MG63 (cell line): Measurements from ENCODE around the gene RBMX. TPM values are rescaled to one million over a fixed set of nuclear protein-coding genes. Genes with fewer than 3 reads are reported as not detected.

Experiments
- DNase-seq: peaks from one replicate; pipeline ENCODE4 v3.0.0-alpha.2; 2020
- H3K27me3 ChIP-seq: fragments of 250-450 bp; sonication (Bioruptor Pico); 2 replicates; pipeline ENCODE4 v1.5.1; 2020; ENCODE audit warnings: mild to moderate bottlenecking, moderate library complexity
- H3K36me3 ChIP-seq: fragments of 250-450 bp; sonication (Bioruptor Pico); 2 replicates; pipeline ENCODE4 v1.5.1; 2020; ENCODE audit warnings: mild to moderate bottlenecking, moderate library complexity
- H3K4me3 ChIP-seq: fragments of 250-450 bp; sonication (Bioruptor Pico); 2 replicates; pipeline ENCODE4 v1.5.1; 2020; ENCODE audit warnings: mild to moderate bottlenecking, moderate library complexity
- H3K9me3 ChIP-seq: fragments of 250-450 bp; sonication (Bioruptor Pico); 2 replicates; pipeline ENCODE4 v1.5.1; 2020; ENCODE audit warnings: mild to moderate bottlenecking, moderate library complexity
- total RNA-seq: library from RNA; depleted of rRNA; stranded (reverse); fragments of >200 nt; shearing (Covaris generic); gene quantifications from 2 replicates; pipeline ENCODE4 v1.2.3, GENCODE V29; 2014; ENCODE audit warnings: low replicate concordance

RBMX gene
- total RNA-seq, 1 experiment from 2014 or later = 335 TPM

- H3K4me3 ChIP-seq = no peak overlapping the region
- no peaks in the 10 kb centered on the region for H3K27me3 ChIP-seq
- peaks cover 24% of the 10 kb centered on the region for H3K36me3 ChIP-seq
- H3K9me3 ChIP-seq = no peaks in the 10 kb centered on the region
- DNase-seq = no peak
Measured at GRCh38 chrX:136862546-136862945, 18.0 kb downstream of the RBMX start.

GRCh38 chrX:136861877-136862276, 18.6 kb downstream of the RBMX start:
- no peaks in the 10 kb centered on the region for H3K27me3 ChIP-seq
- peaks cover 22% of the 10 kb centered on the region for H3K36me3 ChIP-seq
- no peak for DNase-seq
- H3K4me3 ChIP-seq = no peak overlapping the region
- no peaks in the 10 kb centered on the region for H3K9me3 ChIP-seq

GRCh38 chrX:136858007-136858756, 22.3 kb downstream of the RBMX start:
- DNase-seq = no peak
- H3K9me3 ChIP-seq = no peaks in the 10 kb centered on the region
- no peak overlapping the region for H3K4me3 ChIP-seq
- peaks cover 24% of the 10 kb centered on the region for H3K36me3 ChIP-seq
- no peaks in the 10 kb centered on the region for H3K27me3 ChIP-seq

GRCh38 chrX:136856551-136856950, 24.0 kb downstream of the RBMX start:
- H3K27me3 ChIP-seq = no peaks in the 10 kb centered on the region
- no peak overlapping the region for H3K4me3 ChIP-seq
- H3K36me3 ChIP-seq = peaks cover 15% of the 10 kb centered on the region
- H3K9me3 ChIP-seq = no peaks in the 10 kb centered on the region
- no peak for DNase-seq

- H3K36me3 ChIP-seq = peaks cover 13% of the 10 kb centered on the region
- H3K9me3 ChIP-seq = no peaks in the 10 kb centered on the region
- no peaks in the 10 kb centered on the region for H3K27me3 ChIP-seq
- H3K4me3 ChIP-seq = no peak overlapping the region
- no peak for DNase-seq
Measured at GRCh38 chrX:136856050-136856449, 24.5 kb downstream of the RBMX start.

GRCh38 chrX:136851526-136851925, 29.0 kb downstream of the RBMX start:
- Histone ChIP-seq H3K27me3 (no peaks in the 10 kb centered on the region), H3K4me3 (no peak overlapping the region), H3K36me3 (peaks cover 12% of the 10 kb centered on the region), H3K9me3 (no peaks in the 10 kb centered on the region)
- no peak for DNase-seq

GRCh38 chrX:136850441-136851175, 29.9 kb downstream of the RBMX start:
- no peaks in the 10 kb centered on the region for H3K9me3 ChIP-seq
- no peaks in the 10 kb centered on the region for H3K27me3 ChIP-seq
- no peak for DNase-seq
- H3K36me3 ChIP-seq = peaks cover 15% of the 10 kb centered on the region
- no peak overlapping the region for H3K4me3 ChIP-seq

- no peak for DNase-seq
- Histone ChIP-seq H3K36me3 (peaks cover 23% of the 10 kb centered on the region), H3K9me3 (no peaks in the 10 kb centered on the region), H3K4me3 (no peak overlapping the region), H3K27me3 (no peaks in the 10 kb centered on the region)
Measured at GRCh38 chrX:136849395-136849794, 31.1 kb downstream of the RBMX start.

- peaks cover 23% of the 10 kb centered on the region for H3K36me3 ChIP-seq
- no peaks in the 10 kb centered on the region for H3K27me3 ChIP-seq
- H3K9me3 ChIP-seq = no peaks in the 10 kb centered on the region
- H3K4me3 ChIP-seq = no peak overlapping the region
- DNase-seq = no peak
Measured at GRCh38 chrX:136847874-136848273, 32.7 kb downstream of the RBMX start.

GRCh38 chrX:136839196-136839595, 41.3 kb downstream of the RBMX start:
- Histone ChIP-seq H3K27me3 (no peaks in the 10 kb centered on the region), H3K4me3 (no peak overlapping the region), H3K36me3 (no peaks in the 10 kb centered on the region), H3K9me3 (no peaks in the 10 kb centered on the region)
- no peak for DNase-seq

GRCh38 chrX:136835761-136836160, 44.8 kb downstream of the RBMX start:
- no peak overlapping the region for H3K4me3 ChIP-seq
- H3K36me3 ChIP-seq = no peaks in the 10 kb centered on the region
- DNase-seq = no peak

GRCh38 chrX:136829413-136829812, 51.1 kb downstream of the RBMX start:
- DNase-seq = no peak
- no peaks in the 10 kb centered on the region for H3K27me3 ChIP-seq
- no peaks in the 10 kb centered on the region for H3K36me3 ChIP-seq

More at GRCh38 chrX:136835761-136836160, 44.8 kb downstream of the RBMX start:
- Histone ChIP-seq H3K27me3 (no peaks in the 10 kb centered on the region), H3K9me3 (no peaks in the 10 kb centered on the region)

GRCh38 chrX:136828830-136829229, 51.7 kb downstream of the RBMX start:
- H3K36me3 ChIP-seq = no peaks in the 10 kb centered on the region
- DNase-seq = no peak
- H3K9me3 ChIP-seq = no peaks in the 10 kb centered on the region
- H3K27me3 ChIP-seq = no peaks in the 10 kb centered on the region
- no peak overlapping the region for H3K4me3 ChIP-seq

More at GRCh38 chrX:136829413-136829812, 51.1 kb downstream of the RBMX start:
- no peak overlapping the region for H3K4me3 ChIP-seq
- no peaks in the 10 kb centered on the region for H3K9me3 ChIP-seq

- no peak overlapping the region for H3K4me3 ChIP-seq
Measured at GRCh38 chrX:136827026-136827425, 53.5 kb downstream of the RBMX start.

GRCh38 chrX:136825771-136826170, 54.8 kb downstream of the RBMX start:
- Histone ChIP-seq H3K36me3 (no peaks in the 10 kb centered on the region), H3K9me3 (no peaks in the 10 kb centered on the region), H3K4me3 (no peak overlapping the region), H3K27me3 (no peaks in the 10 kb centered on the region)
- DNase-seq = no peak

More at GRCh38 chrX:136827026-136827425, 53.5 kb downstream of the RBMX start:
- Histone ChIP-seq H3K36me3 (no peaks in the 10 kb centered on the region), H3K9me3 (no peaks in the 10 kb centered on the region), H3K27me3 (no peaks in the 10 kb centered on the region)
- no peak for DNase-seq
